ENCODE data around the gene KIF19. TPM values are rescaled to one million over a fixed set of nuclear protein-coding genes. Genes with fewer than 3 reads are reported as not detected.

The KIF19 gene
- total and polyA plus RNA-seq, 10 of the 15 experiments (the other 5 are each of a cell fraction or from before 2014, with no cell fraction given): 0.06 to 0.07 TPM; not detected in 8

GRCh38 chr17:74289688-74290087 lies 36.3 kb upstream of the KIF19 start (continued):
- 0 out of 2 replicates have a peak, but pooled peaks have one; percentile 21 for TF ChIP-seq CHD2 (IDR thresholded peaks at IDR 0.05; ENCODE audit: borderline replicate concordance, low read depth, low read length)
- no peak for TF ChIP-seq USF2 (IDR thresholded peaks at IDR 0.05; ENCODE audit: borderline replicate concordance, low read depth, low read length)
- no peak for TF ChIP-seq POLR2AphosphoS5 (IDR thresholded peaks at IDR 0.05; ENCODE audit: low read length)
- no peak for TF ChIP-seq KAT2A (conservative IDR thresholded peaks at IDR 0.05; ENCODE audit: control insufficient read depth, low read depth, low read length)
- TF ChIP-seq PBX3 (IDR thresholded peaks at IDR 0.05; ENCODE audit: insufficient replicate concordance, low read depth, low read length): no peak
- no peak for TF ChIP-seq PAX5 (IDR thresholded peaks at IDR 0.05; ENCODE audit: borderline replicate concordance, low read depth, low read length)
- TF ChIP-seq NFIC (IDR thresholded peaks at IDR 0.05; ENCODE audit: low read depth, low read length): peak; percentile 43; the same call in 1 of the 2 replicates
- no peak for TF ChIP-seq STAT3 (IDR thresholded peaks at IDR 0.05; ENCODE audit: low read depth, low read length)
- no peak for TF ChIP-seq STAT1 (conservative IDR thresholded peaks at IDR 0.05)
- no peak for TF ChIP-seq YBX1 (IDR thresholded peaks at IDR 0.05)
- no peak for TF ChIP-seq HSF1 (IDR thresholded peaks at IDR 0.05; ENCODE audit: low read depth, low read length)
- TF ChIP-seq SIX5 (IDR thresholded peaks at IDR 0.05; ENCODE audit: low read depth, low read length, severe bottlenecking): no peak
- TF ChIP-seq BCLAF1 (IDR thresholded peaks at IDR 0.05): no peak
- TF ChIP-seq ZNF24 (IDR thresholded peaks at IDR 0.05): no peak
- TF ChIP-seq ATF3 (IDR thresholded peaks at IDR 0.05; ENCODE audit: borderline replicate concordance, extremely low read depth, low read depth, low read length): no peak
- no peak for TF ChIP-seq ZZZ3 (IDR thresholded peaks at IDR 0.05; ENCODE audit: control insufficient read depth, insufficient read length, low read depth)
- TF ChIP-seq MLLT1 (IDR thresholded peaks at IDR 0.05): no peak
- no peak for TF ChIP-seq HDAC2 (IDR thresholded peaks at IDR 0.05)
- TF ChIP-seq DPF2 (IDR thresholded peaks at IDR 0.05): peak; percentile 64
- no peak for TF ChIP-seq ZNF217 (IDR thresholded peaks at IDR 0.05)
- no peak for TF ChIP-seq NR2C2 (IDR thresholded peaks at IDR 0.05; ENCODE audit: borderline replicate concordance, control insufficient read depth, insufficient read length, low read depth)
- TF ChIP-seq JUNB (IDR thresholded peaks at IDR 0.05): peak; percentile 47; the same call in 1 of the 2 replicates
- TF ChIP-seq EP300 (IDR thresholded peaks at IDR 0.05; ENCODE audit: borderline replicate concordance in 1 of 2, control insufficient read depth in 1 of 2, low read depth in 2 of 2, low read length in 2 of 2): no peak
- no peak for TF ChIP-seq ZNF207 (IDR thresholded peaks at IDR 0.05; ENCODE audit: borderline replicate concordance)
